Endothelial cell of umbilical vein (primary cell): ENCODE results near the gene SS18L1.

Source experiments
- EZH2 ChIP-seq: IDR thresholded peaks from 2 replicates; pipeline ENCODE4 v1.6.1; 2012; ENCODE audit warnings: borderline replicate concordance, low read depth, mild to moderate bottlenecking, moderate library complexity, low read length, inconsistent platforms; ENCODE audit not compliant: severe bottlenecking
- POLR2A ChIP-seq: IDR thresholded peaks from 2 replicates; pipeline ENCODE4 v1.6.1; 2012; ENCODE audit warnings: low read depth, mild to moderate bottlenecking, control low read depth, low read length

DNA sequence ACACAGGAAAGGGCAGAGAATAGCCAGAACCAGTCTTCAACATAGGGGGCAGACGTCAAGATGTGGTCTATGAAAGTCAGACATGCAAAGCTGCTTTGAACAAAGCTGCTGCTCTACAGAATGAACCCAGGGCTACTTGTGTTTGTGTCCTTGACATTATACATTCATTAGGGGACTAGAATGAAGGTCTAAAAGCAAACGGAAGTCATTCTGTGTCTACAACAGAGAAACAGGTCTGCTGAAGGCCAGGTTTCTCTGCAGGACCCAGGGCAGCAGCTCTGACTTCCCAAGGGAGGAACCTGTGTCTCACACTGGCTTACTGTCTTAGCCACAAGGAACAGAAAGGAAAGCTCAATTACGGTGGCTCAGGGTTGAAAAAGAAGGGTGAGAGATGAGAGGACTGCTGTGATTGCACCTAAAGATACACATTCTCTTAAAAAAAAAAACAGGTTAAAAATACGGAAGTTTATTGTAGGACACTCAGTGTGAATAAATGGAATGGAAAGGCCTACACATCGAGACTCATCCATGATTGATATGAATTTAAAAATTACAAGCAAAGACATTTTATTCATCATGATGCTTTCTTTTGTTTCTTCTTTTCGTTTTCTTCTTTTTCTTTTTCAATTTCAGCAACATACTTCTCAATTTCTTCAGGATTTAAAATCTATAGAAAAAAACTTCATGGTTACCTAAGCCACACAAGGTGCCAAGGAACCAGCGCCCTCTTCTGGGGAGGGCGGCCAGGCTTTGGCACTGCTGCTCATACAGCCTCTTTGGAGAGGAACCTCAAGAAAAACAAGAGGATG, 7.1 kb upstream of the SS18L1 start:
- TF ChIP-seq POLR2A (no peak), EZH2 (no peak)
